HEK293 (cell line): Measurements from ENCODE around the gene TAS2R1.

Source experiments
- CTCF ChIA-PET: fragments of 350-600 bp; formaldehyde crosslinking; extraction: SDS; loops from one replicate; lab custom pipeline; 2021; ENCODE audit warnings: antibody characterized with exemption; lab: Yijun Ruan, JAX
- POLR2A ChIA-PET: fragments of 300-600 bp; formaldehyde crosslinking; extraction: SDS; loops from one replicate; lab custom pipeline; 2020; ENCODE audit warnings: antibody characterized with exemption, inconsistent platforms; lab: Yijun Ruan, JAX
- H3K27ac ChIP-seq: fragments of 200-500 bp; sonication (Bioruptor generic); 2 replicates; pipeline ENCODE4 v1.5.1; 2014; ENCODE audit warnings: low read depth, low read length, control low read depth, inconsistent platforms; ENCODE audit errors: extremely low read depth
- H3K36me3 ChIP-seq, 2 experiments: fragments of 200-500 bp in 1 of 2; sonication (Bioruptor generic) in 1 of 2; 1 replicate in 1 of 2; 2 replicates in 1 of 2; pipeline ENCODE4 v1.5.1; 2014 to 2017; ENCODE audit warnings: inconsistent platforms in 2 of 2, low read length in 2 of 2; ENCODE audit not compliant: control insufficient read depth in 2 of 2, insufficient read depth in 1 of 2
- H3K4me1 ChIP-seq: fragments of 200-500 bp; sonication (Bioruptor generic); 2 replicates; pipeline ENCODE4 v1.5.1; 2014; ENCODE audit warnings: mild to moderate bottlenecking, low read length, inconsistent platforms; ENCODE audit not compliant: control insufficient read depth, insufficient read depth
- H3K4me3 ChIP-seq: 2 replicates; pipeline ENCODE4 v1.5.1; 2011; ENCODE audit warnings: low read depth, mild to moderate bottlenecking, control low read depth, low read length, moderate library complexity
- H3K9me3 ChIP-seq: fragments of 200-500 bp; sonication (Bioruptor generic); 2 replicates; pipeline ENCODE4 v1.5.1; 2014; ENCODE audit warnings: low read depth, low read length, inconsistent platforms; ENCODE audit not compliant: control insufficient read depth, insufficient read depth
- BCL6B ChIP-seq: fragments of 450-650 bp; formaldehyde crosslinking; IDR thresholded peaks from 2 replicates; pipeline ENCODE4 v1.5.1; 2017; ENCODE audit warnings: missing biosample characterization, missing genetic modification characterization
- HOXA7 ChIP-seq: sonication (generic); formaldehyde crosslinking; IDR thresholded peaks from 2 replicates; pipeline ENCODE4 v1.8.1; 2022; ENCODE audit warnings: missing genetic modification reagents, borderline replicate concordance
- HOXC10 ChIP-seq: sonication (generic); formaldehyde crosslinking; IDR thresholded peaks from 2 replicates; pipeline ENCODE4 v1.8.1; 2023; ENCODE audit warnings: mild to moderate bottlenecking, missing genetic modification reagents
- HOXD13 ChIP-seq: sonication (generic); formaldehyde crosslinking; IDR thresholded peaks from 2 replicates; pipeline ENCODE4 v1.8.0; 2022; ENCODE audit warnings: missing genetic modification reagents, borderline replicate concordance
- IKZF3 ChIP-seq: fragments of 450-650 bp; IDR thresholded peaks from 2 replicates; pipeline ENCODE4 v1.5.0; 2018; ENCODE audit warnings: missing biosample characterization, mild to moderate bottlenecking, missing genetic modification characterization, moderate library complexity
- INSM2 ChIP-seq: fragments of 450-650 bp; formaldehyde crosslinking; IDR thresholded peaks from 2 replicates; pipeline ENCODE4 v1.5.1; 2016; ENCODE audit warnings: missing biosample characterization, missing genetic modification characterization
- SCRT1 ChIP-seq: fragments of 450-650 bp; formaldehyde crosslinking; IDR thresholded peaks from 2 replicates; pipeline ENCODE4 v1.5.1; 2016; ENCODE audit warnings: missing biosample characterization, missing genetic modification characterization, borderline replicate concordance
- WT1 ChIP-seq: fragments of 450-650 bp; formaldehyde crosslinking; IDR thresholded peaks from 2 replicates; pipeline ENCODE4 v1.5.1; 2016; ENCODE audit warnings: missing biosample characterization, missing genetic modification characterization
- ZBTB21 ChIP-seq: fragments of 450-650 bp; formaldehyde crosslinking; IDR thresholded peaks from 2 replicates; pipeline ENCODE4 v1.5.1; 2017; ENCODE audit warnings: missing biosample characterization, missing genetic modification characterization
- ZBTB8A ChIP-seq: fragments of 450-650 bp; formaldehyde crosslinking; IDR thresholded peaks from 2 replicates; pipeline ENCODE4 v1.5.1; 2016; ENCODE audit warnings: missing biosample characterization, missing genetic modification characterization
- ZFHX2 ChIP-seq: fragments of 450-650 bp; formaldehyde crosslinking; conservative IDR thresholded peaks from 2 replicates; pipeline ENCODE4 v1.5.1; 2016; ENCODE audit warnings: missing biosample characterization, missing genetic modification characterization
- ZFP3 ChIP-seq: fragments of 450-650 bp; formaldehyde crosslinking; IDR thresholded peaks from 2 replicates; pipeline ENCODE4 v1.5.1; 2016; ENCODE audit warnings: low read depth, missing biosample characterization, missing genetic modification characterization
- ZNF10 ChIP-seq: fragments of 450-650 bp; formaldehyde crosslinking; IDR thresholded peaks from 2 replicates; pipeline ENCODE4 v1.5.1; 2017; ENCODE audit warnings: missing biosample characterization, missing genetic modification characterization
- ZNF140 ChIP-seq: fragments of 450-650 bp; formaldehyde crosslinking; IDR thresholded peaks from 2 replicates; pipeline ENCODE4 v1.5.1; 2016; ENCODE audit warnings: missing biosample characterization, missing genetic modification characterization
- ZNF169 ChIP-seq: fragments of 450-650 bp; formaldehyde crosslinking; IDR thresholded peaks from 2 replicates; pipeline ENCODE4 v1.5.1; 2016; ENCODE audit warnings: missing biosample characterization, missing genetic modification characterization
- ZNF175 ChIP-seq: fragments of 450-650 bp; formaldehyde crosslinking; IDR thresholded peaks from 2 replicates; pipeline ENCODE4 v1.5.1; 2016; ENCODE audit warnings: missing biosample characterization, missing genetic modification characterization
- ZNF184 ChIP-seq: fragments of 450-650 bp; IDR thresholded peaks from 2 replicates; pipeline ENCODE4 v1.5.1; 2018; ENCODE audit warnings: missing biosample characterization, mild to moderate bottlenecking, missing genetic modification characterization
- ZNF2 ChIP-seq: fragments of 450-650 bp; formaldehyde crosslinking; IDR thresholded peaks from 2 replicates; pipeline ENCODE4 v1.5.1; 2016; ENCODE audit warnings: missing biosample characterization, missing genetic modification characterization
- ZNF341 ChIP-seq: fragments of 450-650 bp; formaldehyde crosslinking; IDR thresholded peaks from 2 replicates; pipeline ENCODE4; 2016; ENCODE audit warnings: low read depth, missing biosample characterization, missing genetic modification characterization
- ZNF354C ChIP-seq: fragments of 450-650 bp; formaldehyde crosslinking; IDR thresholded peaks from 2 replicates; pipeline ENCODE4 v1.5.1; 2016; ENCODE audit warnings: missing biosample characterization, missing genetic modification characterization, low read depth, borderline replicate concordance
- ZNF394 ChIP-seq: fragments of 450-650 bp; formaldehyde crosslinking; IDR thresholded peaks from 2 replicates; pipeline ENCODE4 v1.5.1; 2016; ENCODE audit warnings: missing biosample characterization, missing genetic modification characterization, mild to moderate bottlenecking, moderate library complexity, borderline replicate concordance
- ZNF433 ChIP-seq: fragments of 450-650 bp; formaldehyde crosslinking; IDR thresholded peaks from 2 replicates; pipeline ENCODE4 v1.5.1; 2016; ENCODE audit warnings: missing biosample characterization, missing genetic modification characterization, low read depth
- ZNF521 ChIP-seq: fragments of 450-650 bp; formaldehyde crosslinking; IDR thresholded peaks from 2 replicates; pipeline ENCODE4 v1.5.1; 2017; ENCODE audit warnings: missing biosample characterization, mild to moderate bottlenecking, missing genetic modification characterization
- ZNF558 ChIP-seq: fragments of 450-650 bp; formaldehyde crosslinking; IDR thresholded peaks from 2 replicates; pipeline ENCODE4 v1.5.1; 2016; ENCODE audit warnings: missing biosample characterization, missing genetic modification characterization
- ZNF585B ChIP-seq: fragments of 450-650 bp; formaldehyde crosslinking; IDR thresholded peaks from 2 replicates; pipeline ENCODE4 v1.5.1; 2016; ENCODE audit warnings: missing biosample characterization, missing genetic modification characterization
- ZNF624 ChIP-seq: fragments of 450-650 bp; formaldehyde crosslinking; IDR thresholded peaks from 2 replicates; pipeline ENCODE4 v1.5.1; 2017; ENCODE audit warnings: missing biosample characterization, missing genetic modification characterization
- ZNF777 ChIP-seq: fragments of 450-650 bp; formaldehyde crosslinking; IDR thresholded peaks from 2 replicates; pipeline ENCODE4 v1.5.1; 2017; ENCODE audit warnings: missing biosample characterization, missing genetic modification characterization, borderline replicate concordance
- ZNF785 ChIP-seq: fragments of 450-650 bp; formaldehyde crosslinking; IDR thresholded peaks from 2 replicates; pipeline ENCODE4 v1.5.1; 2016; ENCODE audit warnings: missing biosample characterization, missing genetic modification characterization
- ZSCAN4 ChIP-seq: fragments of 450-650 bp; formaldehyde crosslinking; IDR thresholded peaks from 2 replicates; pipeline ENCODE4 v1.5.1; 2017; ENCODE audit warnings: missing biosample characterization, missing genetic modification characterization

Gene TAS2R1

GRCh38 chr5:9610364-9610763 lies 19.8 kb downstream of the TAS2R1 start:
- CTCF ChIA-PET: interaction anchor here (0.6 to 1.0 kb wide), 3 partner anchors 16 to 502 kb away, joined by 3 to 4 read pairs (median 3); no protein-coding TSS in a partner anchor
- Histone ChIP-seq H3K27ac (no peak overlapping the region), H3K36me3 (no peaks in the 10 kb centered on the region)

GRCh38 chr5:9608093-9608492 lies 22.1 kb downstream of the TAS2R1 start:
- no peak for TF ChIP-seq ZBTB8A
- TF ChIP-seq, all 188 proteins: peak for 0
- CTCF ChIA-PET: interaction anchor here (0.5 to 0.6 kb wide), 2 partner anchors 483 to 533 kb away, joined by 3 to 4 read pairs; no protein-coding TSS in a partner anchor
- no peak overlapping the region for H3K27ac ChIP-seq
- no peaks in the 10 kb centered on the region for H3K36me3 ChIP-seq
- no peaks in the 10 kb centered on the region for H3K4me1 ChIP-seq
- no peak overlapping the region for H3K4me3 ChIP-seq
- POLR2A ChIA-PET: no interaction called here
- no peaks in the 10 kb centered on the region for H3K9me3 ChIP-seq

More at GRCh38 chr5:9610364-9610763, 19.8 kb downstream of the TAS2R1 start:
- TF ChIP-seq SCRT1: no peak
- no peak for TF ChIP-seq ZNF175 (tag by site-specific recombination)
- TF ChIP-seq ZNF2: no peak
- TF ChIP-seq ZSCAN4 (tag by site-specific recombination): no peak
- TF ChIP-seq ZNF521 (tag by site-specific recombination): no peak
- TF ChIP-seq ZFHX2: no peak
- no peak for TF ChIP-seq ZNF184
- TF ChIP-seq ZBTB21 (tag by site-specific recombination): no peak
- no peak for TF ChIP-seq INSM2 (tag by site-specific recombination)
- no peak for TF ChIP-seq ZNF140 (tag by site-specific recombination)
- no peak for TF ChIP-seq ZNF341 (tag by site-specific recombination)
- no peak for TF ChIP-seq HOXA7 (CRISPR knock-in tag)
- no peak for TF ChIP-seq ZFP3 (tag by site-specific recombination)
- Histone ChIP-seq H3K9me3 (no peaks in the 10 kb centered on the region), H3K4me1 (no peaks in the 10 kb centered on the region), H3K4me3 (no peak overlapping the region)
- POLR2A ChIA-PET: no interaction called here

GRCh38 chr5:9605041-9605838 lies 24.9 kb downstream of the TAS2R1 start:
- Histone ChIP-seq H3K27ac (no peak overlapping the region), H3K4me1 (no peaks in the 10 kb centered on the region), H3K36me3 (no peaks in the 10 kb centered on the region), H3K9me3 (no peaks in the 10 kb centered on the region), H3K4me3 (no peak overlapping the region)
- ChIA-PET POLR2A (no interaction called here), CTCF (no interaction called here)
- TF ChIP-seq BCL6B (tag by site-specific recombination): no peak
- TF ChIP-seq ZNF585B (tag by site-specific recombination): no peak
- TF ChIP-seq ZNF169 (tag by site-specific recombination): no peak
- TF ChIP-seq ZNF394: no peak
- no peak for TF ChIP-seq IKZF3 (tag by site-specific recombination)
- no peak for TF ChIP-seq HOXC10 (CRISPR knock-in tag)
- TF ChIP-seq ZNF777 (tag by site-specific recombination): no peak
- TF ChIP-seq ZNF433 (tag by site-specific recombination): no peak
- no peak for TF ChIP-seq ZNF558
- TF ChIP-seq ZNF354C (tag by site-specific recombination): no peak
- TF ChIP-seq ZNF785 (tag by site-specific recombination): no peak
- TF ChIP-seq HOXD13 (CRISPR knock-in tag): no peak
- no peak for TF ChIP-seq ZNF624 (tag by site-specific recombination)
- no peak for TF ChIP-seq ZNF10
- TF ChIP-seq WT1 (tag by site-specific recombination): no peak
